CD4-positive, CD25-positive, alpha-beta regulatory T cell (primary cell): ENCODE results near the gene TBC1D24. TPM values are rescaled to one million over a fixed set of nuclear protein-coding genes. Genes with fewer than 3 reads are reported as not detected.
A peak's percentile ranks its signal among the peaks of the same experiment; 100 is the strongest.

Experiments
- ATAC-seq, 2 donors: fragments of 150-1000 bp; cut with Tn5 transposase; one replicate each; pipeline ENCODE4 v1.10.0; 2021; ENCODE audit warnings: low read depth in 2 of 2, moderate number of reproducible peaks in 2 of 2, moderate library complexity in 1 of 2
- DNase-seq, 3 donors: peaks; one replicate each; pipeline versions ENCODE4 v3.0.0 to v3.0.0-alpha.2; 2012 to 2022; ENCODE audit warnings: mixed read lengths in 1 of 3
- H3K27ac ChIP-seq: one replicate; pipeline ENCODE4 v1.7.0; 2013; ENCODE audit warnings: mild to moderate bottlenecking, low read length; ENCODE audit not compliant: insufficient read depth, poor library complexity, severe bottlenecking
- H3K27me3 ChIP-seq: one replicate; pipeline ENCODE4 v1.7.0; 2013; ENCODE audit warnings: low read length; ENCODE audit not compliant: control insufficient read depth, insufficient read depth
- H3K36me3 ChIP-seq: one replicate; pipeline ENCODE4 v1.7.0; 2013; ENCODE audit warnings: mild to moderate bottlenecking, low read length, moderate library complexity; ENCODE audit not compliant: control insufficient read depth, insufficient read depth
- H3K4me1 ChIP-seq: 2 replicates; pipeline ENCODE4 v1.7.0; 2013; ENCODE audit warnings: mild to moderate bottlenecking, low read length; ENCODE audit not compliant: insufficient read depth, control insufficient read depth, poor library complexity, severe bottlenecking
- H3K4me3 ChIP-seq: one replicate; pipeline ENCODE4 v1.7.0; 2013; ENCODE audit warnings: low read depth, mild to moderate bottlenecking, low read length, moderate library complexity
- H3K9me3 ChIP-seq, 2 experiments: 1 replicate in 1 of 2; 2 replicates in 1 of 2; pipeline ENCODE4 v1.7.0; 2013; ENCODE audit warnings: low read length in 2 of 2, mild to moderate bottlenecking in 1 of 2, moderate library complexity in 1 of 2; ENCODE audit not compliant: control insufficient read depth in 2 of 2
- H3K27ac Mint-ChIP-seq, 3 donors: one replicate each; pipeline ENCODE4 v1.8.0; 2020 to 2022; ENCODE audit warnings: mild to moderate bottlenecking in 3 of 3, mixed read lengths in 3 of 3, moderate library complexity in 2 of 3
- H3K27me3 Mint-ChIP-seq: one replicate; pipeline ENCODE4 v1.8.0; 2022; ENCODE audit warnings: mild to moderate bottlenecking, mixed read lengths
- H3K36me3 Mint-ChIP-seq: one replicate; pipeline ENCODE4 v1.8.0; 2020; ENCODE audit warnings: mixed read lengths
- H3K4me1 Mint-ChIP-seq, 4 donors: one replicate each; pipeline ENCODE4 v1.8.0; 2020 to 2022; ENCODE audit warnings: mixed read lengths in 4 of 4, mild to moderate bottlenecking in 1 of 4
- H3K4me3 Mint-ChIP-seq, 4 donors: one replicate each; pipeline ENCODE4 v1.8.0; 2020 to 2022; ENCODE audit warnings: mild to moderate bottlenecking in 4 of 4, mixed read lengths in 4 of 4, moderate library complexity in 3 of 4
- H3K9me3 Mint-ChIP-seq, 7 donors: one replicate each; pipeline ENCODE4 v1.8.0; 2020 to 2022; ENCODE audit warnings: mixed read lengths in 7 of 7, mild to moderate bottlenecking in 3 of 7, moderate library complexity in 2 of 7
- polyA plus RNA-seq, 4 donors: library from polyadenylated mRNA; unstranded; fragments of 300-500 nt; fragmentation: Illumina TruSeq; gene quantifications; one replicate each; pipeline ENCODE4 v1.2.3, GENCODE V29; 2021
- total RNA-seq: library from RNA; stranded (reverse); gene quantifications from one replicate; pipeline ENCODE4 v1.2.3, GENCODE V29; 2022

The TBC1D24 gene
- total and polyA plus RNA-seq, 5 donors from 2014 or later, result 0.84 to 5.8 (median 1.4) TPM

- peaks cover 5% of the 10 kb centered on the region for H3K4me1 ChIP-seq
- H3K27me3 Mint-ChIP-seq, result no peaks in the 10 kb centered on the region
These were observed 21.5 kb downstream of the TBC1D24 start for GRCh38 chr16:2496223-2497115.

GRCh38 chr16:2497116-2497630, 22.2 kb downstream of the TBC1D24 start:
- DNase-seq, result no peak
- Mint-ChIP-seq H3K9me3 (peaks cover 0 to 2% (median 0%) of the 10 kb centered on the region in 7 donors), H3K4me3 (no peak overlapping the region), H3K27ac (no peak overlapping the region), H3K4me1 (peaks cover 0 to 2% (median 1%) of the 10 kb centered on the region in 4 donors), H3K27me3 (no peaks in the 10 kb centered on the region), H3K36me3 (no peaks in the 10 kb centered on the region)
- H3K27me3 ChIP-seq, result no peaks in the 10 kb centered on the region
- H3K27ac ChIP-seq, result no peak overlapping the region
- no peaks in the 10 kb centered on the region for H3K9me3 ChIP-seq
- no peak overlapping the region for H3K4me3 ChIP-seq
- H3K4me1 ChIP-seq, result peaks cover 5% of the 10 kb centered on the region
- peaks cover 3% of the 10 kb centered on the region for H3K36me3 ChIP-seq
- ATAC-seq, result no peak

More at GRCh38 chr16:2496223-2497115, 21.5 kb downstream of the TBC1D24 start:
- no peaks in the 10 kb centered on the region for H3K9me3 ChIP-seq
- DNase-seq, result no peak
- peaks cover 0 to 2% (median 0%) of the 10 kb centered on the region in 7 donors for H3K9me3 Mint-ChIP-seq
- H3K4me3 ChIP-seq, result no peak overlapping the region
- H3K27me3 ChIP-seq, result no peaks in the 10 kb centered on the region
- H3K27ac ChIP-seq, result no peak overlapping the region
- no peaks in the 10 kb centered on the region for H3K36me3 Mint-ChIP-seq
- peaks cover 0 to 2% (median 1%) of the 10 kb centered on the region in 4 donors for H3K4me1 Mint-ChIP-seq
- no peak overlapping the region for H3K4me3 Mint-ChIP-seq
- peaks cover 3% of the 10 kb centered on the region for H3K36me3 ChIP-seq
- H3K27ac Mint-ChIP-seq, result no peak overlapping the region
- no peak for ATAC-seq

GRCh38 chr16:2497695-2498484, 23.0 kb downstream of the TBC1D24 start:
- Mint-ChIP-seq H3K27ac (no peak overlapping the region), H3K27me3 (no peaks in the 10 kb centered on the region), H3K4me3 (no peak overlapping the region), H3K36me3 (no peaks in the 10 kb centered on the region), H3K4me1 (peaks cover 0 to 2% (median 1%) of the 10 kb centered on the region in 4 donors), H3K9me3 (peaks cover 0 to 2% (median 0%) of the 10 kb centered on the region in 7 donors)
- Histone ChIP-seq H3K27me3 (no peaks in the 10 kb centered on the region), H3K9me3 (no peaks in the 10 kb centered on the region), H3K36me3 (peaks cover 3% of the 10 kb centered on the region), H3K4me3 (no peak overlapping the region), H3K4me1 (peaks cover 5% of the 10 kb centered on the region), H3K27ac (no peak overlapping the region)
- DNase-seq (no peak), ATAC-seq (no peak)

GRCh38 chr16:2498531-2499253, 23.8 kb downstream of the TBC1D24 start:
- H3K27me3 ChIP-seq, result no peaks in the 10 kb centered on the region
- Mint-ChIP-seq H3K4me1 (peaks cover 0 to 2% (median 1%) of the 10 kb centered on the region in 4 donors), H3K36me3 (no peaks in the 10 kb centered on the region), H3K4me3 (no peak overlapping the region), H3K9me3 (peaks cover 0 to 2% (median 0%) of the 10 kb centered on the region in 7 donors), H3K27ac (peak overlapping the region in 1 of 3 donors; percentile 38), H3K27me3 (no peaks in the 10 kb centered on the region)
- H3K27ac ChIP-seq, result no peak overlapping the region
- DNase-seq, result no peak
- peaks cover 5% of the 10 kb centered on the region for H3K4me1 ChIP-seq
- no peak overlapping the region for H3K4me3 ChIP-seq
- H3K36me3 ChIP-seq, result peaks cover 3% of the 10 kb centered on the region
- no peak for ATAC-seq
- H3K9me3 ChIP-seq, result no peaks in the 10 kb centered on the region

- no peaks in the 10 kb centered on the region for H3K27me3 Mint-ChIP-seq
These were observed 24.5 kb downstream of the TBC1D24 start for GRCh38 chr16:2499454-2499853.

GRCh38 chr16:2499890-2500429, 25.0 kb downstream of the TBC1D24 start:
- H3K36me3 Mint-ChIP-seq, result no peaks in the 10 kb centered on the region
- H3K9me3 Mint-ChIP-seq, result peaks cover 0 to 2% (median 0%) of the 10 kb centered on the region in 7 donors
- H3K27me3 Mint-ChIP-seq, result no peaks in the 10 kb centered on the region
- H3K4me1 ChIP-seq, result peaks cover 5% of the 10 kb centered on the region
- no peaks in the 10 kb centered on the region for H3K9me3 ChIP-seq
- no peak overlapping the region for H3K27ac Mint-ChIP-seq
- no peaks in the 10 kb centered on the region for H3K27me3 ChIP-seq
- ATAC-seq (no peak), DNase-seq (no peak)
- peaks cover 3% of the 10 kb centered on the region for H3K36me3 ChIP-seq
- no peak overlapping the region for H3K27ac ChIP-seq
- peak overlapping the region in 1 of 4 donors; percentile 43 for H3K4me3 Mint-ChIP-seq
- H3K4me3 ChIP-seq, result no peak overlapping the region
- H3K4me1 Mint-ChIP-seq, result peaks cover 0 to 2% (median 1%) of the 10 kb centered on the region in 4 donors

More at GRCh38 chr16:2499454-2499853, 24.5 kb downstream of the TBC1D24 start:
- no peak for ATAC-seq
- no peak for DNase-seq
- Histone ChIP-seq H3K36me3 (peaks cover 3% of the 10 kb centered on the region), H3K4me3 (no peak overlapping the region), H3K4me1 (peaks cover 5% of the 10 kb centered on the region), H3K27me3 (no peaks in the 10 kb centered on the region), H3K27ac (no peak overlapping the region), H3K9me3 (no peaks in the 10 kb centered on the region)
- Mint-ChIP-seq H3K4me3 (no peak overlapping the region), H3K36me3 (no peaks in the 10 kb centered on the region), H3K27ac (no peak overlapping the region), H3K9me3 (peaks cover 0 to 2% (median 0%) of the 10 kb centered on the region in 7 donors), H3K4me1 (peaks cover 0 to 2% (median 1%) of the 10 kb centered on the region in 4 donors)

GRCh38 chr16:2500430-2500917, 25.5 kb downstream of the TBC1D24 start:
- Histone ChIP-seq H3K4me1 (peaks cover 5% of the 10 kb centered on the region), H3K36me3 (peaks cover 3% of the 10 kb centered on the region), H3K27ac (no peak overlapping the region), H3K27me3 (no peaks in the 10 kb centered on the region), H3K4me3 (no peak overlapping the region), H3K9me3 (no peaks in the 10 kb centered on the region)
- Mint-ChIP-seq H3K4me3 (no peak overlapping the region), H3K27ac (no peak overlapping the region), H3K36me3 (no peaks in the 10 kb centered on the region), H3K4me1 (peaks cover 0 to 2% (median 1%) of the 10 kb centered on the region in 4 donors), H3K9me3 (peaks cover 0 to 2% (median 0%) of the 10 kb centered on the region in 7 donors), H3K27me3 (no peaks in the 10 kb centered on the region)
- ATAC-seq (no peak), DNase-seq (no peak)
